ENCODE data around the gene TFAP2D.

TFAP2D gene

GRCh38 chr6:50713226-50713625 is at the start of gene TFAP2D:
TFAP2D (plus strand) TSS chr6:50713526; CDS start chr6:50714056, 530 bp downstream.
- DNase-seq = no peak

GRCh38 chr6:50663806-50664205 is 49.5 kb upstream of the TFAP2D start:
- DNase-seq = no peak

GRCh38 chr6:50666089-50666488 is 47.2 kb upstream of the TFAP2D start:
- DNase-seq = no peak

- DNase-seq = no peak
Measured at GRCh38 chr6:50681213-50681824, 32.0 kb upstream of the TFAP2D start.

- DNase-seq = no peak
Measured at GRCh38 chr6:50689210-50689609, 24.1 kb upstream of the TFAP2D start.

GRCh38 chr6:50691814-50692495 is 21.4 kb upstream of the TFAP2D start:
- DNase-seq = no peak

- DNase-seq = no peak
Measured at GRCh38 chr6:50698546-50698945, 14.8 kb upstream of the TFAP2D start.

- no peak for DNase-seq
Measured at GRCh38 chr6:50699051-50699775, 14.1 kb upstream of the TFAP2D start.

GRCh38 chr6:50706575-50706974 is 6.8 kb upstream of the TFAP2D start:
- DNase-seq = no peak

- no peak for DNase-seq
Measured at GRCh38 chr6:50707191-50707590, 6.1 kb upstream of the TFAP2D start.

GRCh38 chr6:50707652-50708300 is 5.5 kb upstream of the TFAP2D start:
- DNase-seq = no peak

GRCh38 chr6:50708664-50709365 is 4.5 kb upstream of the TFAP2D start:
- no peak for DNase-seq

- DNase-seq = no peak
Measured at GRCh38 chr6:50709366-50709734, 4.0 kb upstream of the TFAP2D start.

- DNase-seq = no peak
Measured at GRCh38 chr6:50711686-50712085, 1.6 kb upstream of the TFAP2D start.

- no peak for DNase-seq
Measured at GRCh38 chr6:50712291-50712690, 1.0 kb upstream of the TFAP2D start.

- DNase-seq = no peak
Measured at GRCh38 chr6:50713977-50714486, 706 bp downstream of the TFAP2D start.

GRCh38 chr6:50714487-50715379 is 1.4 kb downstream of the TFAP2D start:
- DNase-seq = no peak

- DNase-seq = no peak
Measured at GRCh38 chr6:50716899-50717509, 3.7 kb downstream of the TFAP2D start.

GRCh38 chr6:50717734-50718457 is 4.6 kb downstream of the TFAP2D start:
- DNase-seq = no peak

GRCh38 chr6:50718566-50718965 is 5.2 kb downstream of the TFAP2D start:
- no peak for DNase-seq

GRCh38 chr6:50720623-50721022 is 7.3 kb downstream of the TFAP2D start:
- no peak for DNase-seq

All from stimulated activated CD4-positive, alpha-beta T cell treated with anti-CD3 and anti-CD28 coated beads, Interleukin-4, amount 100 ng/mL, for 4 hours (primary cell).